ENCODE results near the gene SPOCK1.

Gene SPOCK1

DNA sequence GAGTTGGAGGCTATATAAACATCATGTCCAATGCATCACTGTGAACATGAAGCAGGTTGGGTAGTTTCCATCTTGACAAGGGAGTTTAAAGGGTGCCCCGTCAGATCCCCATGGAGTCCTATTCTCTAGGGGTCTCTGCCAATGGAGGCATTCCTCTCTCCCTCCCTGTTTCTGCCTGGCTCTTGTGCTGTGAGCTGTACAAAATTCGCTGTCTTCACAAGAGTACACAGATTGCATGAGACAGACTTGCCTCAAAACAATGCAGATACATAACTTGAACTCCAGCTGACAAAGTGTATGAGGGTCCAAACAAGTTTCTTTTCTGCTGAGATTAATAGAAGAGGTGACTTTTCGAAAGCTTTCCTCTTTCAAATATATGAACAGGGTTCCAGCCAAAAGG, 165.2 kb downstream of the SPOCK1 start:
- TF ChIP-seq CTCF (IDR thresholded peaks at IDR 0.05; ENCODE audit: extremely low read depth, insufficient read depth, missing control alignments), result no peak
- in situ Hi-C loops (cut with MboI; ENCODE audit: low pct_unique_long_range_greater_than_20kb, low sequenced_read_pairs, unreplicated experiment), result loop anchor here (25.0 kb wide), 1 partner anchor 153 kb away; the partner anchor contains the start of gene SPOCK1
- DNase-seq (ENCODE audit: low spot score), result no peak

- TF ChIP-seq CTCF (IDR thresholded peaks at IDR 0.05; ENCODE audit: extremely low read depth, insufficient read depth, missing control alignments), result no peak
- DNase-seq (ENCODE audit: low spot score), result no peak
- in situ Hi-C loops (cut with MboI; ENCODE audit: low pct_unique_long_range_greater_than_20kb, low sequenced_read_pairs, unreplicated experiment), result loop anchor here (25.0 kb wide), 1 partner anchor 154 kb away; the partner anchor contains the start of gene SPOCK1
Observed at GRCh38 chr5:137333475-137333874, 165.7 kb downstream of the SPOCK1 start.

DNA sequence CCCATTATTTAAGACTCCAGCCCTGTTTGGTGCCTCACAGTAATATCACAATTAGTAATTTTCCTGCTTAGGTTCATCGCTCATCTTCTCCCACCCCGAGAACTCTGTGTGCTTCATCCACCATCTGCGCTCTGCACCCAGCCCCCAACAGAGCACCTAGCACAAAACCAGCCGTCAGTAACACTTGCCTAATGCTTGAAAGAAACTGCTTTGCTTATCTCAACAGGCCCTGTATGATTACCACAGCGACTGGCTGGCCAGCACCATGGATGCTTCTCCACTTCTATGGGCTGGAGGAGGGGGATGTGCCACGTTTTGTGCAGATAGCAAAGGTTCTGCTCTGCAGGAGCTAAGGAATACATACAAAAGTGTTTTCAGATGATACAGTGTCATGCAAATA, 166.8 kb downstream of the SPOCK1 start:
- DNase-seq (ENCODE audit: low spot score), result no peak

DNA sequence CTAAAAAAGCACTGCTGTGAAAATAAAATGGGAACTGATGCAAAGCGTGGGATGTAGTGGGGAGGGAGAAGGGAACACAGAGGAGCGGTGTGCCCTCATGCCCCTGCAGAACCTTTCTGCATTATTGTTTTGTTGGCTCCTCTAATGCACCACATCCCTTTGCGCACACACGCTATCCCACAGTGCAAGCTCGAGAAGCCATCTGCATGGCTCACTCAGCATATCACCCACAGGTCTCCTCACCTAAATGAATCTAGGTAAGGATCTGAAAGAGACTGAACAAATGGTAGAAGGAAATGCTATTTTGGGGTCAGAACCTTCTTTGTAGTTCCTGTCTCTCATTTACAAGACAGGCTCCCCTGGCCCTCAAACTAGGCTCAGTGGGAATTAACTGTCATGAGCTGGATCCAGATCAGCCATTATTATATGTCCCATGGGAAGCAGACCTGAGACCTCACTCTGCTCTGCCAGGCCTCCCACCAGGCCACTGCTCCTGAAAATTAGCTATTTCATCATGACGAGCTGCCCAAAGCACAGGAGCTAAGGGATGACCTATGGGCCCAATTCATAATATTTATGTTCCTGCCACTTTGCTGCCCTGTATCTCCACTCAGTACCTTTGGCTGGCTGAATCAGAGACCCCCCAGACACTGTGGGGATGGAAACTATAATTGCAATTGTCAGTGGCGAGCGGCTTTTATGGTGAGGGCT, 169.4 kb downstream of the SPOCK1 start:
- no peak for TF ChIP-seq CTCF (IDR thresholded peaks at IDR 0.05; ENCODE audit: extremely low read depth, insufficient read depth, missing control alignments)
- in situ Hi-C loops (cut with MboI; ENCODE audit: low pct_unique_long_range_greater_than_20kb, low sequenced_read_pairs, unreplicated experiment), result loop anchor here (25.0 kb wide), 1 partner anchor 158 kb away; the partner anchor contains the start of gene SPOCK1
- no peak for DNase-seq (ENCODE audit: low spot score)

More for the DNA sequence above, 166.8 kb downstream of the SPOCK1 start:
- no peak for TF ChIP-seq CTCF (IDR thresholded peaks at IDR 0.05; ENCODE audit: extremely low read depth, insufficient read depth, missing control alignments)
- in situ Hi-C loops (cut with MboI; ENCODE audit: low pct_unique_long_range_greater_than_20kb, low sequenced_read_pairs, unreplicated experiment), result loop anchor here (25.0 kb wide), 1 partner anchor 155 kb away; the partner anchor contains the start of gene SPOCK1

DNA sequence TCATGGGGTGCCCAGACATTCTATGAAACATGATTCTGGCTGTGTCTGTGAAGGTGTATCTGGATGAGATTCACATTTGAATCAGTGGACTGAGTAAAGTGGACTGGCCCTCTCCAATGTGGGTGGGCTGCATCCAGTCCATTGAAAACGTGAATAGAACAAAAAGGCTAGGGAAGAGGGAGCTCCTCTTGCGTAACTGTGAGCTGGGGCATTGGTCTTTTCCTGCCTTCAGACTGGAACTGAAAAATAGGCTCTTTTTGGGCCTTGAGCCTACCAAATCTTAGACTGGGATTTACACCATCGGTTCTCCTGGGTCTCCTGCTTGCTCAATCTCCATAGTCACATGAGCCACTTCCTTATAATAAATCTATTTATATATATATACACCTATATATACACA, 170.1 kb downstream of the SPOCK1 start:
- in situ Hi-C loops (cut with MboI; ENCODE audit: low pct_unique_long_range_greater_than_20kb, low sequenced_read_pairs, unreplicated experiment), result loop anchor here (25.0 kb wide), 1 partner anchor 158 kb away; the partner anchor contains the start of gene SPOCK1
- TF ChIP-seq CTCF (IDR thresholded peaks at IDR 0.05; ENCODE audit: extremely low read depth, insufficient read depth, missing control alignments), result no peak
- DNase-seq (ENCODE audit: low spot score), result no peak

DNA sequence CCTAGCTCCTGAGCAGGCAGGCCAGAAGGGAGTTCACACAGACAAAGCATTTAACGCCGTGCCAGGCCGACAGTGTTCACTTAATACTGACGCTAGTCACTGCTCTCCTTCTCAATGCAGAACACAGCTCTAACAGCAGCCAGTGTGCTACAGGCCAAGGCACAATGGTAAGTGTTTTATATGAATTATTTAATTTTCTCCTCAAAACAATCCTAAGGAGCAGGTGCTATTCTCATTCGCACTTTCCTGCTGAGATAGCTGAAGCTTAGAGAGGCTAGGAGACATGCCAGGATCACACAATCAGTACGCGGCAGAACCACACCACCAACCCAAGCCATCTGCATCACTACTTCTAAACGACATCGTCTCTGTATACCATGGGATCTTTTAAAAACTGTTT, 170.7 kb downstream of the SPOCK1 start:
- TF ChIP-seq CTCF (IDR thresholded peaks at IDR 0.05; ENCODE audit: extremely low read depth, insufficient read depth, missing control alignments), result no peak
- DNase-seq (ENCODE audit: low spot score), result no peak
- in situ Hi-C loops (cut with MboI; ENCODE audit: low pct_unique_long_range_greater_than_20kb, low sequenced_read_pairs, unreplicated experiment), result loop anchor here (25.0 kb wide), 1 partner anchor 159 kb away; the partner anchor contains the start of gene SPOCK1
